NCI-H1417 (cell line): Measurements from ENCODE around the gene NFATC3.
"Not testable (repeated sequence)": the region's sequence is repeated elsewhere in the genome, so short reads cannot be mapped to it uniquely, and the experiment has no call there.

ENCODE experiments used
- DNase-seq, 3 experiments: peaks; one replicate each; lab custom pipeline; 2025; lab: John Stamatoyannopoulos, UW

The NFATC3 gene

DNA sequence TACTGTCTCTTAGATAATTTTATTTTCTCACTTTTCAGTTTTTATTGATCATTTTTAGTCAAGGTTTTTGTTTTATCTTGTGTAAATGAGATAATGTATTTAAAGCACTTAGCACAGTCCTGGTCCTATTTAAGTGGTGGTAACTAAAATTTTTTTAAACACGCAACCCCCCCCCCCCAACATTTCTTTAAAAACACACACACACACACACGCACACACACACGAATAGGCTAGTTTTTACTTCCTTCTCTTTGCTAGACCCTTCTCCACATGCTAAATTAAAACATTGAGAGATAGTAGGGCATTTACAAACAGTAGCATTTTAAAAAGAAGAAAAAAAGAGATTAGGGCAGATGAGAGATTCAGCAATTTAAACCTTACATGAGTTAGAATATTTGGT, 5.0 kb downstream of the NFATC3 start:
- DNase-seq, result no peak

DNA sequence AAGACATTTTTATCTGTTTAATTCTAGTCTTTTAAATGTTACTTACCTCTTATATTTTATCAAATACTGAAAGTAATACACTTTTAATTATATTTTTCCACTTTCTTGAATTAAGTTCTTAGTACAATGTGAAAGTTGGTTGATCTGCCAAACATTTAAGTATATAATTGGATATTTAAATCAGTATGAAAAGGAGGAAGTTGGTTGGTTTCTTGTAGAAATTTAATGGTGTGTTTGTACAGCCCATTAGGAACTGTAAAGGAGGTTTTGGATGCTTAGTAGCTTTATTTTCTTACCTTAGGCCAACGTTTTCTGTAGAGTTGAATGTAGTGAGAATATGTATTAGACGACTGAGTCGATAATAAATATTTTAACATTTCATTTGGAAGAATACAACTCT, 5.4 kb downstream of the NFATC3 start:
- DNase-seq, result no peak

DNA sequence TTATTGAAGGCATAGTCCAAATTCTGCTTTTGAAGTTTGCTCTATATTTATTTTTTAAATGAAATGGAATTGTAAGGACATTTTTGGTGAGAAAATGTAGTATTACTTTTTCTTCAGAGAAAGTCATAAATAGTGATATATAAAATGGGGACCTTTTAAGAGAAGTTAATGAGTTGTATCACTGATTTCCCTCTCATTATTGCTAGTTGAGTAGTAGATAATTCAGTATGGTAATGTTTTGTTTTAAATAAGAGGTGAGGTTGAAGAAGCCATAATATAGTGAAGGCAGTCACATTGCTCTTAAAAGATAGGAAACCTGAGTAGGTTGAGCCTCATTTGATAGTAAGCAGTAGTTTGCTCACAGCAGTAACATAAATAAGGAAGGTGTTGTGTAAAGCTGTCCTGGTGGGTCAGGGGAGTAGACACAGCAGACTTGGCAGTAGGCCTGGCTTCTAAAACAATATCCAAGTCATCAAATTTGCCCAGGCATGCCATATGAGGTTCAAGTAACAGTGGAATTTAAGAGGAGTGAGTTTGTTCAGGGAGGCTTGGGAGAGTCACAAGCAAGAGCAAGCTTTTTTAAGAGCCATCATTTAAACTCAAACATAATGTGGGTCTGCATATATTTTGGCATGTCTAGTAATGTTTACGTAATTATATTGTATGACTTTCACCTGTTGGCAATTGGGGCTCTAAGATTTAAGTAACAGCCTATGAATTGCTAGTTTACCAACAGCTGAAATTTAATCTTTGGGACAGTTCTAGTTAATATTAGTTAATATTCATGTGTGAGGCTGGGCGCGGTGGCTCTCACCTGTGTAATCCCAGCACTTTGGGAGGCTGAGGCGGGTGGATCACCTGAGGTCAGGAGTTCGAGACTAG, 6.5 kb downstream of the NFATC3 start:
- DNase-seq, result peak; percentile 19 to 79 (median 50)

DNA sequence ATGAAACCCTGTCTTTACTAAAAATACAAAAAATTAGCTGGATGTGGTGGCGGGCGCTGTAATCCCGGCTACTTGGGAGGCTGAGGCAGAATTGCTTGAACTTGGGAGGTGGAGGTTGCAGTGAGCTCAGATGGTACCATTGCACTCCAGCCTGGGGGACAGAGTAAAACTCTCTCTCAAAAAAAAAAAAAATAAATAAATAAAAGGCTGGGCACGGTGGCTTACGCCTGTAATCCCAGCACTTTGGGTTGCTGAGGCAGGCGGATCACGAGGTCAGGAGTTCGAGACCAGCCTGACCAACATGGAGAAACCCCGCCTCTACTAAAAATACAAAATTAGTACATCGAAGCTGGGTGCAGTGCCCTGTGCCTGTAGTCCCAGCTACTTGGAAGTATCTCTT, 7.1 kb downstream of the NFATC3 start:
- not testable (repeated sequence) for DNase-seq

DNA sequence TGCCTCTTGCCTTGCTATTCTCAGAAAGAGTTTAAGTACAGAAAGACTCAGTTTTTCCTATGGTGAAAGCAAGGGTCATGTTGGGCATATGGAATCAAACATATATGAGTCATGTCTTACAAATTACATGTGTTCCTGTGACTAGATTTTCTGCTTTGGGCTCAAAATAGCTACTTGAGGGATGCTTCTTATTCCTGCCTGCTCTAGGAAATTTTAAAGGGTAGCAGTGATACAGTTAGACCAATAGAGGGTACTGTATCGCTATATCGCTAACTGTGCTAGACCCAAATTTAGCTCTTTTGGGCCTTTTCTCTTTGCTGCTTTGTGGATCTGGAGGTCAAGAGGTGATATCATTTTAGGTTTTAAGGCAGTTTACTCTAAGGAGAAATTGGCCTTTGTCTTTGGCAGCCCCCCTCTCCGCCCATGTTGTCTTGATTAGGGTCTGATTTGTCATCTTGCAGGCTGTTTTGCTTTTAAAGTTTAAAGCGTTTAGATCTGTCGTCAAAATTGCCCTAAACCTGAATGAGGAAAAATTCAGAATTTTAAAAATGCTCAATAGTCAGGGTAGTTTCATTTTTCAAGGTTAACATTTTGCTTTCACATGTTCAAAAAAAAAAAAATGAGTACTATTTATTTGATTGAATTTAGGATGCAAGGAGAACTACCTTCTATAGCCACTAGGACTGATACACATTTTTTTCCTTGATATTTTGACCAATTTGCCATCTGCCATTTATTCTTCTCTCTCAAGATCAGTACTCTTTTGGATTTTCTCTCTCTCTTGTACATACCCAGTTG, 8.8 kb downstream of the NFATC3 start:
- DNase-seq, result no peak

DNA sequence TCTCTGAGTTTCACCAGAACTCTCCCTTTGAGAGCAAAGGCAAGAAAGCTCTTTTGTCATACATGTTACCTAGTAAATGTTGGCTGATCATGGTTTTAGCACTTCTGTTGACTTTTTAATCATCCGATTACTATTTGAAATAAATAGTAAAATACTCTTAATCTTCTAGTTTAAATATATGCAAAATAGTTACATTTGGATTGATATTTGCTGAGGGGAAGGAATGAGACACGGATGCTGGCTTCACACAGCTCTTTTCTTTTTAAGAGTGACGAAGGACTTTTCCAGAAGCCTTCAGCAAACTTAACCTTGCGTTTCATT, 9.4 kb downstream of the NFATC3 start:
- no peak for DNase-seq

DNA sequence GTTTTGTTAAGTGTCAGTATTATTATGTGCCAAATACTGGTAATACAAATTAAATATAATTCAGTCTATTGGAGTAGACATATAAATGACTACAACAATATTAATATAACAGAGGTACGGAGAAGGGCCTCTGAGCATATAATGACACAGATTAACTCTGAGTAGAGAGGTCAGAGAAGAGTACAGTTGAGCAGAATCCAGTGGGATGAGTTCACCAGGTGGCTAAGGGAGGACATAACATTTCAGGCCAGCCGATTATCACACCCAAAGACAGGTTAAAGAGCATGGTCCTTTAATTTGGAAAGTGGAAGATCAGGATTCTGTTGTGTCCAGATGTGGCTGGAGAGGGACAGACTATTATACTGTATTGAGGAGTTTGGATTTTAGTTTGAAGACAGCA, 11.3 kb downstream of the NFATC3 start:
- DNase-seq, result no peak

DNA sequence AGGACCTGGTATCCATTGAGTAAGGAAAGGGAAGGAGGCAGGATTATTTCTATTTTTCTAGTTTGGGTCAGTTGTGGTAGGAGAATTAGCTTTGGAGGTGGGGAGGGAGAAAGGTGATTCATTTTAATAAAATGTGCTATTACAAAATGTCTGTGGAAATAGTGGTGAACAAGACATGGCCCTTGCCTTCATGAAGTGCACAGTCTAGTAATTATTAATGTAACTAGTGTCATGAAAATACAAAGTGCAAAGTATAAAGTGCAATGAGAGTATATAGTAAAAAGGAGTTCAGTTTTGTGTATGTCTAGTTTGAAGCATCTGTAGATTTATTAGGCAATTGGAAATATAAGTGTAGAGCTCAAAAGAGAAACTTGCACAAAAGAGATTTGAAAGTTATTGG, 11.9 kb downstream of the NFATC3 start:
- DNase-seq, result no peak

DNA sequence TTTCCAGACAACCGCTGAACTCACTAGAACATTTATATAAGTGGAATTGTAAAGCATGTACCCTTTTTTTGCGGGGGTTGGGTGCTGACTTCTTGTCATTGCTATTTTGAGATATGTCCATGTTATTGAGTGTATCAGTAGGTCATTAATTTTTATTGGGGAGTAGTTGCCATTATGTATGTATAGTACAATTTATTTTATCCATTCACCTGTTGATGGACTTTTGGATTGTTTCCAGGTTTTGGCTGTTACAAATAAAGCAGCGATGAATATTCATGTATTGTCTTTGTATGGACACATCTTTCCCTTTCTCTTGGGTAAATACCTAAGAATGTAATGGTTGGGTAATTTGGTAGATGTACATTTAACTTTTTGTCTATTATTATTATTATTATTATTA, 12.7 kb downstream of the NFATC3 start:
- DNase-seq, result no peak

DNA sequence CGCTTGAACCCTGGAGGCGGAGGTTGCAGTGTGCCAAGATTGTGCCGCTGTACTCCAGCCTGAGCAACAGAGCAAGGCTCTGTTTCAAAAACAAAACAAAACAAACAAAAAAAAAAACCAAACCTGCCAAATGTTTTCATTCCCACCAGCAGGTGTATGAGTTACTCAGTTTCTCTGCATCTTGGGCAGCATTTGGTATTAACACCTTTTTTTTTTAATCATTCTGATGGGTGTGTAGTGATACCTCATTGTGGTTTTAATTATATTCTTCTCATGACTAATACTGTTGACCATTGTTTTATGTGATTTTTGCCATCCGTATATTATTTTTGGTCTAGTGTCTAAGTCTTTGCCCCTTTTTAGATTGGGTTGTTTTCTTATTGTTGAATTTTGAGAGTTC, 15.3 kb downstream of the NFATC3 start:
- no peak for DNase-seq

DNA sequence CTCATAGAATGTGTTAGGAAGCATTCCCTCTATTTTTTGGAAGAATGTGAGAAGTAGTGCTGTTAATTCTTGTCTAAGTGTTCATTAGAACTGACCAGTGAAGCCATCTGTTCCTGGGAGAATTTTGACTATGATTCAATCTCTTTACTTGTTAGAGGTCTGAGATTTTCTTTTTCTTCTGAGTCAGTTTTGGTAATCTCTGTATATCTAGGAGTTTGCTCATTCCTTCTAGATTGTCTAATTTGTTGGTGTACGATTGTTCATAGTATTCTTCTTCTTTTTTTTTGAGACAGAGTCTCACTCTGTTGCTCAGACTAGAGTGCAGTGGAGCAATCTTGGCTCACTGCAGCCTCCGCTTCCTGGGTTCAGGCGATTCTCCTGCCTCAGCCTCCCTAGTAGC, 20.4 kb downstream of the NFATC3 start:
- no peak for DNase-seq

DNA sequence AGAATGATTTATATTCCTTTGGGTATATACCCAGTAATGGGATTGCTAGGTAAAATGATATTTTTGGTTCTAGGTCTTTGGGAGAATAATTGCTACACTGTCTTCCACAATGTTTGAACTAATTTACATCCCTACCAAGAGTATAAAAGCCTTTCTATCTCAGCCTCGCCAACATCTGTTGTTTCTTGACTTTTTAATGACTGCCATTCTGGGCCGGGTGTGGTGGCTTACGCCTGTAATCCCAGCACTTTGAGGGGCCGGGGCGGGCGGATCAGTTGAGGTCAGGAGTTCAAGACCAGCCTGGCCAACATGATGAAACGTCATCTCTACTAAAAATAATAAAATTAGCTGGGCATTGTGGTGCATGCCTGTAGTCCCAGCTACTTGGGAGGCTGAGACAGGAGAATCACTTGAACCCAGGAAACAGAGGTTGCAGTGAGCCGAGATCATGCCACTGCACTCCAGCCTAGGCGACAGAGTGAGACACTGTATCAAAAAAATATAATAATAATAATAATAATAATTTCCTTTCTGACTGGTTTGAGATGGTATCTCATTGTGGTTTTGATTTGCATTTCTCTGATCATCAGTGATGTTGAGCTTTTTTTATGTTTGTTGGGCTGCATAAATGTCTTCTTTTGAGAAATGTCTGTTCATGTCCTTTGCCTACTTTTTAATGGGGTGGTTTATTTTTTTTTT, 22.2 kb downstream of the NFATC3 start:
- not testable (repeated sequence) for DNase-seq

DNA sequence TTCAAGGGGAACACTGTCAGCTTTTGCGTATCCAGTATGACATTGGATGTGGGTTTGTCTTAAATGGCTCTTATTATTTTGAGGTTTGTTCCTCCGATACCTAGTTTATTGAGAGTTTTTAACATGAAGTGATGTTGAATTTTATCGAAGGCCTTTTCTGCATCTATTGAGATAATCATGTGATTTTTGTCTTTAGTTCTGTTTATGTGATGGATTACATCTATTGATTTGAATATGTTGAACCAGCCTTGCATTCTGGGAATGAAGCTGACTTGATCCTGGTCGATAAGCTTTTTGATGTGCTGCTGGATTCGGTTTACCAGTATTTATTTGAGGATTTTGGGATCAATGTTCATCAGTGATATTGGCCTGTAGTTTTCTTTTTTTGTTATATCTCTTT, 24.0 kb downstream of the NFATC3 start:
- not testable (repeated sequence) for DNase-seq

DNA sequence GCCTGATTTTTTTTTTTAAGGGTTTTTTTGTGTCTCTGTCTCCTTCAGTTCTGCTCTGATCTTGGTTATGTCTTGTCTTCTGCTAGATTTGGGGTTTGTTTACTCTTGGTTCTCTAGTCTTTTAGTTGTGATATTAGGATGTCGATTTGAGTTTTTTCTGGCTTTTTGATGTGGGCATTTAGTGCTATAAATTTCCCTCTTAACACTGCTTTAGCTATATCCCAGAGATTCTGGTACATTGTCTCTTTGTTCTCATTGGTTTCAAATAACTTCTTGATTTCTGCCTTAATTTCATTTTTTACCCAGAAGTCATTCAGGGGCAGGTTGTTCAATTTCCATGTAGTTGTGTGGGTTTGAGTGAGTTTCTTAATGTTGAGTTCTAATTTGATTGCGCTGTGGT, 25.4 kb downstream of the NFATC3 start:
- not testable (repeated sequence) for DNase-seq

DNA sequence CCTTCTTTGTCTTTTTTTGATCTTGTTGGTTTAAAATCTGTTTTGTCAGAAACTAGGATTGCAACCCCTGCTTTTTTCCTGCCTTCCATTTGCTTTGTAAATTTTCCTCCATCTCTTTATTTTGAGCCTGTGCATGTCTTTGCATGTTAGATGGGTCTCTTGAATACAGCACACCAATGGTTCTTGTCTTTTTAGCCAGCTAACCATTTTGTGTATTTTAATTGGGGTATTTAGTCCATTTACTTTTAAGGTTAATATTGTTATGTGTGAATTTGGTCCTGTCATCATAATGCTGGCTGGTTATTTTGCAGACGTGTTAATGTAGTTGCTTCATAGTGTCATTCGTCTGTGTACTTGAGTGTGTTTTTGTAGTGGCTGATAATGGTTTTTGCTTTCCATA, 26.2 kb downstream of the NFATC3 start:
- no peak for DNase-seq

DNA sequence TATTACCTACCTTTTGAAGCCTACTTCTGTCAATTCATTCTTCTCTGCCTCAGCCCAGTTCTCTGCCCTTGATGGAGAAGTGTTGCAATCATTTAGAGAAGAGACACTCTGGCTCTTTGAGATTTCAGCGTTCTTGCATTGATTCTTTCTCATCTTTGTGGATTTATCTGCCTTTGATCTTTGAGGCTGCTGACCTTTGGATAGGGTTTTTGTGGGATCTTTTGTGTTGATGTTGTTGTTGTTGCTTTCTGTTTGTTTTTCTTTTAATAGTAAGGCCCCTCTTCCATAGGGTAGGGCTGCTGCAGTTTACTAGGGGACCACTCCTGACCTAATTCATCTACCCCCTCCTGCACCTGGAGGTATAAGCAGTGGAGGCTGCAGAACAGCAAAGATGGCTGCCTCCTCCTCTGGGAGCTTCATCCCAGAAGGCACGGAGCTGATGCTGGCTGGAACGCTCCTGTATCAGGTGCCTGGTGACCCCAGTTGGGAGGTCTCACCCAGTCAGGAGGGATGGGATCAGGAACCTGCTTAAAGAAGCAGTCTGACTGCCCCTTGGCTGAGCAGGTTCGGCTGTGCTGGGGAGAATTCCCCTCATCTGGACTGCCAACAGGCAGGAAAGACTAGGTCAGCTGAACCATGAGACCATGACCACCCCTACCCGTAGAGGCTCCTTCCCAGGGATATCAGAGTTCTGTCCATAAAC, 28.0 kb downstream of the NFATC3 start:
- no peak for DNase-seq

DNA sequence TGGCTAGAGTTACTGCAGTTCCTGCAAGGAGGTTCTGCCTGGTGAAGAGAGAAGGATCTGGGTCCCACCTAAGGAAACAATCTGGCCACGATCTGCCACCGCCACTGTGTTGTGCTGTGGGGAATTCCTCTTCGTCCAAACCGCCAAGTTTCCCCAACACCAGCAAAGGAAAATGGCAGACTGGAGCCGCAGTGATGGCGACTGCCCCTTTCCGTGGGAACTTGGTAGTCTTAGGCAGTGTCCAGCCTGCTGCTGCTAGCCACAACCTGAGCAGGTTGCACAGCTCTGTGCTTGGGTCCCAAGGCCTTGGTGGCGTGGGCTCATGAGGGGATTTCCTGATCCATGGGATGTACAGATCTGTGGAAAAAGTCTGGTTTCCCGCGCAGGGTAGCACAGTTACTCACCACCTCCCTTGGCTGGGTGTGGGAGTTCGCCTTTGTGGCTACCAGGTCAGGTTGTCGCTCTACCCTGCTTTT, 28.6 kb downstream of the NFATC3 start:
- no peak for DNase-seq

DNA sequence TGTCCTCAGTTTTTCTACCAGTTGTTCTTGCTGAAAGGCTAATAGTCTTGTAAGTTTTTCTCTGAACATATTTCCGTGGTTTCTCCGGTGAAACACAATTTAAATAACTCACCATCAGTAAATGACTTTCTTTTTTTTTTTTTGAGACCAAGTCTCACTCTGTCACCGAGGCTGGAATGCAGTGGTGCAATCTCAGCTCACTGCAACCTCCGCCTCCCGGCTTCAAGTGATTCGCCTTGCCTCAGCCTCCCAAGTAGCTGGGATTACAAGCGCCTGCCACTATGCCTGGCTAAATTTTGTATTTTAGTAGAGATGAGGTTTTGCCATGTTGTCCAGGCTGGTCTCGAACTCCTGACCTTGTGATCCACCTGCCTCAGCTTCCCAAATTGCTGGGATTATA, 29.8 kb downstream of the NFATC3 start:
- not testable (repeated sequence) for DNase-seq

DNA sequence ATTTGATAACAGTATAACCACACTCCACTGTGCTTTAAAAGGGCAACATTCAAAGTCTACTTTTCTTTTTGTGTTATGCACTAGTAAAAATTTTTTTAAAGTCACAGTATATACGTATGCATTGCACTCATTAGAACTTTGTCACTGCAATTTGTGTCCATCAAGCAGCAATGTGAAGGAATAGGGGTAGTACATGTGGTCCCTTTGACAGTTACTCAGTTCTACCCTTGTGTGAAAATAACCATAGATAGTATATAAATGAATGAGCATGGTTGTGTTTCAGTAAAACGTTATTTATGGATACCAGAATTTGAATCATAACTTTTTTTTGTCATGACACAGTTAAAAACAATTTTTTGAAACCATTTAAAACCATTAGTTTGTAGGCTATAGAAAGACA, 30.7 kb downstream of the NFATC3 start:
- no peak for DNase-seq

DNA sequence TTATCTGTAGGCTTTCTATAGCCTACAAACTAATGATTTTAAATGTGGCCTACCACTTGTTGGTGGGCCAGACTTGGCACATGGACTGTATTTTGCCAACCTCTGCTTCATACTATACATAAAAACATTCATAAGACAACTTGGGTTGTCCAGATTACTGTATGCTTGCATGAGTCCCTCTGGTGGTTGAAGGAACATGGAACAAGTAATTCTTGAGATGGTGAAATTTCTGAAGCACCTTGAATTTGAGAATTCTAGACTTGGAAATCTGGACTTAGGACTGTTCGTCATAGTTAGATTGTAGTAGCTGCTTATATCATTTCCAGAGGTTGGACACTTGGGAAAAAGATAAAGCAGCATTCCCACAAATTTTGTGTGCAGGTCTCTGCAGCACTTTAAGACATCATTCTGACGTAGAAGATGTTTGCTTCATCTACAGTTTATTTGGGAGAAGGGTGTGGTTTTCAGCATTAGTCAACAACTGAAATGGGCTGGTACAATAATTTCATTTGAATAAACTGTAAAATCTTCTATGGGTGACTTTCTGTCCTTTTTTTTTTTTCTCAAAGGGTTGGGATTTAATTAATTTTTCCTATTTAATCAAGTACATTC, 31.2 kb downstream of the NFATC3 start:
- DNase-seq, result no peak

DNA sequence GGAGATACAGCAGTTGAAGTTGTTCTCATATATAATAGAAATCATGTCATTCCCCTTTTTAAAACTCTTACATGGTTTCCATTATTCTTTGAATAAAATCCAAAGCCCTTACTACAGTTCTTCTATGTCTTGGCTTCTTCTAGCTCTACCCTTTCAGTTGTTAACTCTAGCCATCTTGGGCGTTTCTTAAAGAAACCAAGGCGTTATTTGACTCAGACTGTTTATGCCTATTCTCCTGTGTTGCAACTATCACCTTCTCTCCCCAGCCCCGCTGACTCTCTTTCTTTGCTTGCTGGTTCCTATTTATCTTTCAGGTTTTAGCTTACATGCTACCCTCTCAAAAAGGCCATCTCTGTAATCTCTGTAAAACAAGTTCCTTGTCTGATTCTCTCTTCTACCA, 32.7 kb downstream of the NFATC3 start:
- no peak for DNase-seq

DNA sequence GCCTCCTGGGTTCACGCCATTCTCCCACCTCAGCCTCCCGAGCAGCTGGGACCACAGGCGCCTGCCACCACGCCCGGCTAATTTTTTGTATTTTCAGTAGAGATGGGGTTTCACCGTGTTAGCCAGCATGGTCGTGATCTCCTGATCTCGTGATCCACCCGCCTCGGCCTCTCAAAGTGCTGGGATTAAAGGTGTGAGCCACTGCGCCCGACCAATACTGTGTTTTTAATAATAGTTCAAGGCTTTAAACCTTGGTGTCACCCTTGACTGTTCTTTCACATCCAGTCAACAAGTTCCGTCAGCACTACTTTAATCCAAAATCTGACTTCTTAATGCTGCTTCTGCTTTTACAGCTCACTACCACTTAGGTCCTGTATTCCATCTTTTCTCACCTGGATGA, 33.8 kb downstream of the NFATC3 start:
- DNase-seq, result not testable (repeated sequence)
